HepG2 (cell line): ENCODE measurements around the gene RPL21.

Source experiments
- CTCF ChIP-seq: sonication (generic); formaldehyde crosslinking; IDR thresholded peaks from 2 replicates; pipeline ENCODE4 v1.5.0; 2020; ENCODE audit warnings: mild to moderate bottlenecking, missing genetic modification reagents, moderate library complexity
- ELF3 ChIP-seq: IDR thresholded peaks from 2 replicates; pipeline ENCODE4 v1.6.1; 2016; ENCODE audit warnings: missing genetic modification reagents, missing compliant biosample characterization
- EZH2 ChIP-seq: conservative IDR thresholded peaks from 2 replicates; pipeline ENCODE4 v1.6.1; 2012; ENCODE audit warnings: mild to moderate bottlenecking, low read depth, low read length, moderate library complexity
- NRL ChIP-seq: sonication (generic); formaldehyde crosslinking; IDR thresholded peaks from 2 replicates; pipeline ENCODE4 v1.5.0; 2020; ENCODE audit warnings: missing genetic modification reagents, mild to moderate bottlenecking, moderate library complexity, borderline replicate concordance
- TAF1 ChIP-seq: sonication (generic); formaldehyde crosslinking; IDR thresholded peaks from 2 replicates; pipeline ENCODE4 v1.4.0; 2020; ENCODE audit warnings: missing genetic modification reagents
- ZBTB20 ChIP-seq: sonication (generic); formaldehyde crosslinking; IDR thresholded peaks from 2 replicates; pipeline ENCODE4 v1.8.1; 2023; ENCODE audit warnings: missing genetic modification reagents, low read depth, mild to moderate bottlenecking, borderline replicate concordance
- ZNF24 ChIP-seq: fragments of 450-650 bp; IDR thresholded peaks from 2 replicates; pipeline ENCODE4 v1.6.1; 2017; ENCODE audit warnings: antibody characterized with exemption, mild to moderate bottlenecking
- ZNF431 ChIP-seq: sonication (generic); formaldehyde crosslinking; IDR thresholded peaks from 2 replicates; pipeline ENCODE4 v1.9.0; 2022; ENCODE audit warnings: missing genetic modification reagents, low read depth, mild to moderate bottlenecking, borderline replicate concordance
- ZNF816 ChIP-seq: sonication (generic); formaldehyde crosslinking; IDR thresholded peaks from 2 replicates; pipeline ENCODE4 v1.8.0; 2022; ENCODE audit warnings: missing genetic modification reagents, mild to moderate bottlenecking, borderline replicate concordance
- TF ChIP-seq, protein P1 (sequence below): sonication (generic); formaldehyde crosslinking; IDR thresholded peaks from 2 replicates; pipeline ENCODE4 v1.4.0; 2020; ENCODE audit warnings: mild to moderate bottlenecking, low read depth, missing genetic modification reagents
- TF ChIP-seq, protein P2 (sequence below): sonication (generic); formaldehyde crosslinking; IDR thresholded peaks from 2 replicates; pipeline ENCODE4 v1.8.0; 2022; ENCODE audit warnings: missing genetic modification reagents, mild to moderate bottlenecking, moderate library complexity, borderline replicate concordance

DNA sequence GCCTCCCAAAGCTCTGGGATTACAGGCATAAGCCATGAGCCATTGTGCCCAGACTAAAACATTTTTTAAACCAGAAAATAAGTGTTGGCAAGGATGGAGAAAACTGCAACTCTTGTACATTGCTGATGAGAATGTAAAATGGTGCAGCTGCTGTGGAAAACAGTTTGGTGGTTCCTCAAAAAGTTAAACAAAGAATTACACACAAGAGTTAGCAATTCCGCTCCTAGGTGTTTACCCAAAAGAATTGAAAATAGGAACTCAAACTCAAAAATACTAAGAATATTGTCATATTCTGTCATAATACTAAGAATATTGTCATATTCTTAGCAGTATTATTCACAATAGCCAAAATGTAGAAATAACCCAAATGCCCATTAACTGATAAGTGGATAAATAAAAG is 40.1 kb upstream of the RPL21 start:
- no peak for TF ChIP-seq EZH2
- TF ChIP-seq ZNF816 (CRISPR knock-in tag) = no peak
- TF ChIP-seq, protein P1, sequence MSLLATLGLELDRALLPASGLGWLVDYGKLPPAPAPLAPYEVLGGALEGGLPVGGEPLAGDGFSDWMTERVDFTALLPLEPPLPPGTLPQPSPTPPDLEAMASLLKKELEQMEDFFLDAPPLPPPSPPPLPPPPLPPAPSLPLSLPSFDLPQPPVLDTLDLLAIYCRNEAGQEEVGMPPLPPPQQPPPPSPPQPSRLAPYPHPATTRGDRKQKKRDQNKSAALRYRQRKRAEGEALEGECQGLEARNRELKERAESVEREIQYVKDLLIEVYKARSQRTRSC (CRISPR knock-in tag) = no peak
- TF ChIP-seq, protein P2, sequence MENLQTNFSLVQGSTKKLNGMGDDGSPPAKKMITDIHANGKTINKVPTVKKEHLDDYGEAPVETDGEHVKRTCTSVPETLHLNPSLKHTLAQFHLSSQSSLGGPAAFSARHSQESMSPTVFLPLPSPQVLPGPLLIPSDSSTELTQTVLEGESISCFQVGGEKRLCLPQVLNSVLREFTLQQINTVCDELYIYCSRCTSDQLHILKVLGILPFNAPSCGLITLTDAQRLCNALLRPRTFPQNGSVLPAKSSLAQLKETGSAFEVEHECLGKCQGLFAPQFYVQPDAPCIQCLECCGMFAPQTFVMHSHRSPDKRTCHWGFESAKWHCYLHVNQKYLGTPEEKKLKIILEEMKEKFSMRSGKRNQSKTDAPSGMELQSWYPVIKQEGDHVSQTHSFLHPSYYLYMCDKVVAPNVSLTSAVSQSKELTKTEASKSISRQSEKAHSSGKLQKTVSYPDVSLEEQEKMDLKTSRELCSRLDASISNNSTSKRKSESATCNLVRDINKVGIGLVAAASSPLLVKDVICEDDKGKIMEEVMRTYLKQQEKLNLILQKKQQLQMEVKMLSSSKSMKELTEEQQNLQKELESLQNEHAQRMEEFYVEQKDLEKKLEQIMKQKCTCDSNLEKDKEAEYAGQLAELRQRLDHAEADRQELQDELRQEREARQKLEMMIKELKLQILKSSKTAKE = no peak
- TF ChIP-seq NRL (CRISPR knock-in tag) = no peak
- TF ChIP-seq CTCF (CRISPR knock-in tag) = no peak
- no peak for TF ChIP-seq ZNF431 (CRISPR knock-in tag)
- no peak for TF ChIP-seq ZNF24
- no peak for TF ChIP-seq TAF1 (CRISPR knock-in tag)
- no peak for TF ChIP-seq ZBTB20
- no peak for TF ChIP-seq ELF3
